ENCODE results near the gene KDM3B. TPM values are rescaled to one million over a fixed set of nuclear protein-coding genes. Genes with fewer than 3 reads are reported as not detected.

The KDM3B gene
- total and polyA plus RNA-seq, 9 of the 15 experiments (the other 6 are each of a cell fraction or from before 2014, with no cell fraction given) = 13.8 to 62.8 (median 41.9) TPM

GRCh38 chr5:138466125-138466899 is 113.8 kb downstream of the KDM3B start (continued):
- TF ChIP-seq MEF2A (IDR thresholded peaks at IDR 0.05; ENCODE audit: control insufficient read depth, low read depth, low read length) = peak; percentile 1; the same call in 1 of the 2 replicates
- peak; percentile 96 for TF ChIP-seq SIRT6 (IDR thresholded peaks at IDR 0.05; ENCODE audit: low read depth, low read length)
- TF ChIP-seq MEF2D (tag; conservative IDR thresholded peaks at IDR 0.05; ENCODE audit: low read depth) = no peak
- TF ChIP-seq ZNF395 (CRISPR knock-in tag; IDR thresholded peaks at IDR 0.05) = 0 out of 2 replicates have a peak, but pooled peaks have one; percentile 18
- no peak for TF ChIP-seq STAT6 (CRISPR knock-in tag; IDR thresholded peaks at IDR 0.05)
- TF ChIP-seq SP1 (CRISPR knock-in tag; IDR thresholded peaks at IDR 0.05) = peak; percentile 6; the same call in 1 of the 2 replicates
- TF ChIP-seq SRSF7 (optimal IDR thresholded peaks at IDR 0.05; ENCODE audit: low read depth, low read length) = peak; percentile 96
- TF ChIP-seq ZBTB33 (CRISPR knock-in tag; IDR thresholded peaks at IDR 0.05) = peak; percentile 94
- peak; percentile 9 for TF ChIP-seq RBFOX2 (IDR thresholded peaks at IDR 0.05; ENCODE audit: low read depth, low read length)
- no peak for TF ChIP-seq ZNF507 (tag; conservative IDR thresholded peaks at IDR 0.05)
- peak; percentile 66 for TF ChIP-seq HNRNPLL (IDR thresholded peaks at IDR 0.05; ENCODE audit: low read depth, low read length, poor library complexity, severe bottlenecking)
- 0 out of 2 replicates have a peak, but pooled peaks have one; percentile 12 for TF ChIP-seq LARP7 (IDR thresholded peaks at IDR 0.05)
- no peak for TF ChIP-seq SIX5 (IDR thresholded peaks at IDR 0.05; ENCODE audit: borderline replicate concordance in 1 of 2, insufficient read depth in 1 of 2, low read depth in 1 of 2, low read length in 2 of 2)
- peak; percentile 89 for TF ChIP-seq HNRNPUL1 (IDR thresholded peaks at IDR 0.05; ENCODE audit: low read length)
- TF ChIP-seq POLR2A (conservative IDR thresholded peaks at IDR 0.05) = peak; percentile 83
- TF ChIP-seq ZNF282 (CRISPR knock-in tag; IDR thresholded peaks at IDR 0.05) = 0 out of 2 replicates have a peak, but pooled peaks have one; percentile 14
- peak; percentile 95 for TF ChIP-seq RBM22 (IDR thresholded peaks at IDR 0.05; ENCODE audit: low read depth, low read length, poor library complexity, severe bottlenecking)
- peak; percentile 93 for TF ChIP-seq FUS (optimal IDR thresholded peaks at IDR 0.05; ENCODE audit: low read depth, low read length)
- peak; percentile 70 for TF ChIP-seq ETS1 (conservative IDR thresholded peaks at IDR 0.05; ENCODE audit: control insufficient read depth, low read depth, low read length)
- 0 out of 4 replicates have a peak, but pooled peaks of 1 of the 2 experiments have one; percentile 6 for TF ChIP-seq FOXA3 (CRISPR knock-in tag; conservative IDR thresholded peaks at IDR 0.05 in 1 of 2, IDR thresholded peaks at IDR 0.05 in 1 of 2)
